NCI-H748 (cell line): ENCODE data around the gene EFEMP1.
A peak's percentile ranks its signal among the peaks of the same experiment; 100 is the strongest.
"Not testable (repeated sequence)": the region's sequence is repeated elsewhere in the genome, so short reads cannot be mapped to it uniquely, and the experiment has no call there.

ENCODE experiments used
- DNase-seq: peaks from one replicate; lab custom pipeline; 2025; ENCODE audit not compliant: unreplicated experiment; lab: John Stamatoyannopoulos, UW

The EFEMP1 gene

DNA sequence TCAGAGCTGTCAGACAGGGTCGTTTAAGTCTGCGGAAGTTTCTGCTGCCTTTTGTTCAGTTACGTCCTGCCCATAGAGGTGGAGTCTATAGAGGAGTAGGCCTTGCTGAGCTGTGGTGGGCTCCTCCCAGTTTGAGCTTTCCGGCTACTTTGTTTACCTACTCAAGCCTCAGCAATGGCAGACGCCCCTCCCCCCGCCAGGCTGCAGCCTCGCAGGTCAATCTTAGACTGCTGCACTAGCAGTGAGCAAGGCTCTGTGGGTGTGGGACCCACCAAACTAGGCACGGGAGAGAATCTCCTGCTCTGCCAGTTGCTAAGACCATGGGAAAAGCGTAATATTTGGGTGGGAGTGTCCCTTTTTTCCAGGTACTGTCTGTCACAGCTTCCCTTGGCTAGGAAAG is 86.5 kb downstream of the EFEMP1 start:
- DNase-seq: peak; percentile 54

GRCh38 chr2:55831671-55832410 is 91.7 kb downstream of the EFEMP1 start:
- not testable (repeated sequence) for DNase-seq

DNA sequence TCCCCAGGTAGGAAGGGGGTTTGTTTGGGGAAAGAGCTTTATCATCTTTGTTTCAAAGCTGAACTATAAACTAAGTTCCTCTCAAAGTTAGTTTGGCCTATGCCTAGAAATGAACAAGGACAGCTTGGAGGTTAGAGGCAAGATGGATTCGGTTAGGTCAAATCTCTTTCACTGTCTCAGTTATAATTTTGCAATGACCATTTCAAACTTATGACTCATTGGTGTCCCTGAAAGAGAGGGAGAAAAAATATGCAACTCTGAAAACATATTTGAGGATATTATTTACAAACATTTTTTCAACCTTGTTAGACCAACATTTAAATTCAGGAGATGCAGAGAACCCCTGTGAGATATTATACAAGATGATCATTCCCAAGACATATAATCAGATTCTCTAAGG is 95.7 kb downstream of the EFEMP1 start:
- DNase-seq: no peak

GRCh38 chr2:55827428-55827827 is 96.2 kb downstream of the EFEMP1 start:
- DNase-seq: not testable (repeated sequence)

DNA sequence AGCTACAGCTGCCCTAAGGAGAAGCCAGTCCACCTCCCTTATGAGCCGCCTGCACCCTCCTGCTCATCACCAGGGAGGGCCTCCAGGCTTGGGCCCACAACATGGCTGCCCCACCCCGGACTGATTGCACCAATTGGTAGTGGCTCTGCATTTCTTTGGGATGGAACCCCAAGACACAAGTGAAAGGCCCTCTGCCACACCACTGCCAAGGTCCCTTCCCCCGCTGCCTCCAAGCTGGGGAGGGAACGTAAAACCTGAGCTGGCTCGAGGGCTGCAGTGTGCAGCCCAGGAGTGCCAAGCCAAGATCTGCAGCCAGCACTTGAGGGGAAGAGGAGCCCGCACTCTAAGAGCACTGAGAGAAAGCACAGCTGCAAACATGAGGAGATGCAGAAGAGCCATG is 97.3 kb downstream of the EFEMP1 start:
- no peak for DNase-seq

- DNase-seq: no peak
These were observed 99.0 kb downstream of the EFEMP1 start for GRCh38 chr2:55824551-55825096.
